Measurements from ENCODE around the gene HOXC9.

Gene HOXC9

GRCh38 chr12:54017027-54017788 is 17.2 kb downstream of the HOXC9 start:
- Histone ChIP-seq H3K27me3 (ENCODE audit: insufficient read depth, low read length) (peaks cover 100% of the 10 kb centered on the region), H3K27ac (ENCODE audit: low read length) (no peak overlapping the region), H3K9me3 (ENCODE audit: insufficient read depth, low read depth, low read length) (no peaks in the 10 kb centered on the region; the same call in 1 of the 2 replicates), H3K9ac (ENCODE audit: low read depth, low read length) (no peak overlapping the region), H3K36me3 (ENCODE audit: insufficient read depth, low read depth, low read length) (no peaks in the 10 kb centered on the region), H3K4me1 (ENCODE audit: insufficient read depth, low read length) (peaks cover 3% of the 10 kb centered on the region; the same call in 1 of the 2 replicates), H3K4me3 (ENCODE audit: low read length) (peak overlapping the region; percentile 51)

- no peak overlapping the region for H3K27ac ChIP-seq (ENCODE audit: low read length)
- no peak overlapping the region for H3K9ac ChIP-seq (ENCODE audit: low read depth, low read length)
- peaks cover 3% of the 10 kb centered on the region; the same call in 1 of the 2 replicates for H3K4me1 ChIP-seq (ENCODE audit: insufficient read depth, low read length)
These were observed 18.0 kb downstream of the HOXC9 start for GRCh38 chr12:54017878-54018467.

GRCh38 chr12:54018468-54018984 is 18.6 kb downstream of the HOXC9 start:
- Histone ChIP-seq H3K27me3 (ENCODE audit: insufficient read depth, low read length) (peaks cover 100% of the 10 kb centered on the region), H3K4me3 (ENCODE audit: low read length) (peak overlapping the region; percentile 51; the same call in 1 of the 2 replicates), H3K9me3 (ENCODE audit: insufficient read depth, low read depth, low read length) (no peaks in the 10 kb centered on the region; the same call in 1 of the 2 replicates), H3K9ac (ENCODE audit: low read depth, low read length) (no peak overlapping the region), H3K36me3 (ENCODE audit: insufficient read depth, low read depth, low read length) (no peaks in the 10 kb centered on the region), H3K4me1 (ENCODE audit: insufficient read depth, low read length) (peaks cover 3% of the 10 kb centered on the region; the same call in 1 of the 2 replicates), H3K27ac (ENCODE audit: low read length) (no peak overlapping the region)

More at GRCh38 chr12:54017878-54018467, 18.0 kb downstream of the HOXC9 start:
- Histone ChIP-seq H3K36me3 (ENCODE audit: insufficient read depth, low read depth, low read length) (no peaks in the 10 kb centered on the region), H3K9me3 (ENCODE audit: insufficient read depth, low read depth, low read length) (no peaks in the 10 kb centered on the region; the same call in 1 of the 2 replicates), H3K27me3 (ENCODE audit: insufficient read depth, low read length) (peaks cover 100% of the 10 kb centered on the region), H3K4me3 (ENCODE audit: low read length) (peak overlapping the region; percentile 51; the same call in 1 of the 2 replicates)

GRCh38 chr12:54019091-54019811 is 19.3 kb downstream of the HOXC9 start:
- Histone ChIP-seq H3K27me3 (ENCODE audit: insufficient read depth, low read length) (peaks cover 100% of the 10 kb centered on the region), H3K9me3 (ENCODE audit: insufficient read depth, low read depth, low read length) (no peaks in the 10 kb centered on the region; the same call in 1 of the 2 replicates), H3K27ac (ENCODE audit: low read length) (no peak overlapping the region), H3K4me3 (ENCODE audit: low read length) (no peak overlapping the region), H3K4me1 (ENCODE audit: insufficient read depth, low read length) (peaks cover 3% of the 10 kb centered on the region; the same call in 1 of the 2 replicates), H3K9ac (ENCODE audit: low read depth, low read length) (no peak overlapping the region), H3K36me3 (ENCODE audit: insufficient read depth, low read depth, low read length) (no peaks in the 10 kb centered on the region)

- H3K27me3 ChIP-seq (ENCODE audit: insufficient read depth, low read length) = peaks cover 100% of the 10 kb centered on the region
- H3K9ac ChIP-seq (ENCODE audit: low read depth, low read length) = no peak overlapping the region
- H3K4me3 ChIP-seq (ENCODE audit: low read length) = no peak overlapping the region
- H3K9me3 ChIP-seq (ENCODE audit: insufficient read depth, low read depth, low read length) = no peaks in the 10 kb centered on the region; the same call in 1 of the 2 replicates
- H3K4me1 ChIP-seq (ENCODE audit: insufficient read depth, low read length) = peaks cover 3% of the 10 kb centered on the region; the same call in 1 of the 2 replicates
- H3K36me3 ChIP-seq (ENCODE audit: insufficient read depth, low read depth, low read length) = no peaks in the 10 kb centered on the region
- H3K27ac ChIP-seq (ENCODE audit: low read length) = no peak overlapping the region
These were observed 20.1 kb downstream of the HOXC9 start for GRCh38 chr12:54019924-54020590.

GRCh38 chr12:54020591-54021405 is 20.8 kb downstream of the HOXC9 start:
- Histone ChIP-seq H3K4me1 (ENCODE audit: insufficient read depth, low read length) (peaks cover 3% of the 10 kb centered on the region; the same call in 1 of the 2 replicates), H3K9ac (ENCODE audit: low read depth, low read length) (no peak overlapping the region), H3K36me3 (ENCODE audit: insufficient read depth, low read depth, low read length) (no peaks in the 10 kb centered on the region), H3K27me3 (ENCODE audit: insufficient read depth, low read length) (peaks cover 100% of the 10 kb centered on the region), H3K9me3 (ENCODE audit: insufficient read depth, low read depth, low read length) (no peaks in the 10 kb centered on the region; the same call in 1 of the 2 replicates), H3K27ac (ENCODE audit: low read length) (no peak overlapping the region), H3K4me3 (ENCODE audit: low read length) (no peak overlapping the region)

GRCh38 chr12:54021432-54022013 is 21.6 kb downstream of the HOXC9 start:
- Histone ChIP-seq H3K4me1 (ENCODE audit: insufficient read depth, low read length) (peaks cover 3% of the 10 kb centered on the region; the same call in 1 of the 2 replicates), H3K36me3 (ENCODE audit: insufficient read depth, low read depth, low read length) (no peaks in the 10 kb centered on the region), H3K9ac (ENCODE audit: low read depth, low read length) (no peak overlapping the region), H3K27ac (ENCODE audit: low read length) (no peak overlapping the region), H3K4me3 (ENCODE audit: low read length) (no peak overlapping the region), H3K27me3 (ENCODE audit: insufficient read depth, low read length) (peaks cover 100% of the 10 kb centered on the region), H3K9me3 (ENCODE audit: insufficient read depth, low read depth, low read length) (no peaks in the 10 kb centered on the region; the same call in 1 of the 2 replicates)

- H3K9ac ChIP-seq (ENCODE audit: low read depth, low read length) = no peak overlapping the region
These were observed 23.3 kb downstream of the HOXC9 start for GRCh38 chr12:54022960-54023884.

GRCh38 chr12:54024127-54024526 is 24.2 kb downstream of the HOXC9 start:
- H3K9me3 ChIP-seq (ENCODE audit: insufficient read depth, low read depth, low read length) = no peaks in the 10 kb centered on the region; the same call in 1 of the 2 replicates
- no peaks in the 10 kb centered on the region for H3K36me3 ChIP-seq (ENCODE audit: insufficient read depth, low read depth, low read length)
- no peak overlapping the region for H3K27ac ChIP-seq (ENCODE audit: low read length)
- peaks cover 100% of the 10 kb centered on the region for H3K27me3 ChIP-seq (ENCODE audit: insufficient read depth, low read length)
- H3K4me1 ChIP-seq (ENCODE audit: insufficient read depth, low read length) = no peaks in the 10 kb centered on the region
- H3K4me3 ChIP-seq (ENCODE audit: low read length) = no peak overlapping the region
- no peak overlapping the region for H3K9ac ChIP-seq (ENCODE audit: low read depth, low read length)

More at GRCh38 chr12:54022960-54023884, 23.3 kb downstream of the HOXC9 start:
- no peak overlapping the region for H3K27ac ChIP-seq (ENCODE audit: low read length)
- peaks cover 3% of the 10 kb centered on the region; the same call in 1 of the 2 replicates for H3K4me1 ChIP-seq (ENCODE audit: insufficient read depth, low read length)
- no peak overlapping the region for H3K4me3 ChIP-seq (ENCODE audit: low read length)
- H3K9me3 ChIP-seq (ENCODE audit: insufficient read depth, low read depth, low read length) = no peaks in the 10 kb centered on the region; the same call in 1 of the 2 replicates
- H3K36me3 ChIP-seq (ENCODE audit: insufficient read depth, low read depth, low read length) = no peaks in the 10 kb centered on the region
- peaks cover 100% of the 10 kb centered on the region for H3K27me3 ChIP-seq (ENCODE audit: insufficient read depth, low read length)
